GM18907 (cell line): ENCODE results near the gene ECT2.
"Not testable (repeated sequence)": the region's sequence is repeated elsewhere in the genome, so short reads cannot be mapped to it uniquely, and the experiment has no call there.

Experiments
- ATAC-seq: cut with Tn5 transposase; IDR thresholded peaks from one replicate; pipeline ENCODE4 v1.9.1; 2021; ENCODE audit warnings: mild to moderate bottlenecking, moderate library complexity; ENCODE audit not compliant: unreplicated experiment

The ECT2 gene

GRCh38 chr3:172739462-172739861 is 11.1 kb upstream of the ECT2 start:
- ATAC-seq = no peak

DNA sequence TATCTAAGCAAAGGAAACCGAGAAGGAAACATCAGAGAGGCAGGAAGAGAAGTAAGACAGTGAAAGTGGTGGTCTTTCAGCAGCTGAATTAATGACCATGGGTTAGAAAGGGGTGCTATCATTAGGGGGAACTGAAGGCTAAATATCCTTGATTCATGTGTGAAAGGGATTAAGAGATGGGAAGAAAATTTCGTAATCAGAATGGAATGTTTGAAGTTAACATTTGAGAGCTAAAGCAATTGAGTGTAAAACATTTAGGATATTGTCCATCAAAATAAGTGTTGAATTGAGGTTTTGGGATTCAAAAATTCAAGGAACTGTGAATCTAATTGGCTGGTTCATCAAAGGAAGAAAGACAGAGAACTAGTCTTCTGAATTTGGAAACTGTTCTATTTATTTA is 4.1 kb upstream of the ECT2 start:
- no peak for ATAC-seq

DNA sequence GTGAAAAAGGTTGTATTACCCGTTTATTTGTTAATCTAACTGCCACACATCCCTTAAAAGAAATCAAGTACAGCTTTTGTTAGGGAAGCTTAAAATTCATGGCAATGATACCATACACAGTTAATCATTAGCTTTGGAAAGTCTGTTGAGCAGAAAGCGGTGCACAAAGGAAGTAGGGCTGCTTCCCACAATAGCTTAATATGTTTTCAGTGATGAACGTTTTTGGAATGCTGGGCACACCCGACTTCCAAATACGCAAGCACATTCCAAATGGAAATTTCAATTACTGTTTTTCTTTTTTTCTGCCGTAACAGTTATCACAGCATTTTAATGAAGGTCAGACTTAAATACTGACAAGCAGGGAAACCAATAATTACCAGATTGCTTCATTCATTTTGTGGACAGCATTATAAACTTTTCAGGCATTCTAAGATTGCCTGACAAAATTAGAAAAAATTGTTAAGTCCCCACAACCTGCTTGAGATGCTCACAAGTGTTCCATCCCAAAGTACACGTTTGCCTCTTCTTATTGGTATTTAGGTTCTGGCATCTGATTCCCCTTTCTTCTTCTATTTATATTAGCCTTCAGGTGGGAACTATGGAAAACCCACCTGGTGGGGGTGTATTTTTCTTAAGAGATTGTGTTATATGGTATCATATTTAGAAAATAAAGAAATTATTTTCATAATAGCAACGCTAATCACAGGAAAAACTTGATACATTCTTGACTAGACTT is 1.1 kb upstream of the ECT2 start:
- no peak for ATAC-seq

DNA sequence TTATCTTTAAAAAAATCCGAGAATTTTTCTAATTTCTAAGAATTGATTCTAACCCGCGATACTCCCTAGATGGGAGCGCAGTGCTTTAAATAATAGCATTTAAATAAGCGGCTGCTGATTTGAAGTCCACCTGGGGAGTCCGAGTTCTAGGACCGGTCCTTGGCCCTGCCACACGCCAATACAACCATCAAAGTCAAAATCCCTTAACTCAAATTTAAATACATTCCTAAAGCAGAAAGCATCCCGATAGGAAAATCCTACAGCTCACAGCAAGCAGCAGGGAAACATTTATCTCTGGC is 508 bp upstream of the ECT2 start:
- no peak for ATAC-seq

DNA sequence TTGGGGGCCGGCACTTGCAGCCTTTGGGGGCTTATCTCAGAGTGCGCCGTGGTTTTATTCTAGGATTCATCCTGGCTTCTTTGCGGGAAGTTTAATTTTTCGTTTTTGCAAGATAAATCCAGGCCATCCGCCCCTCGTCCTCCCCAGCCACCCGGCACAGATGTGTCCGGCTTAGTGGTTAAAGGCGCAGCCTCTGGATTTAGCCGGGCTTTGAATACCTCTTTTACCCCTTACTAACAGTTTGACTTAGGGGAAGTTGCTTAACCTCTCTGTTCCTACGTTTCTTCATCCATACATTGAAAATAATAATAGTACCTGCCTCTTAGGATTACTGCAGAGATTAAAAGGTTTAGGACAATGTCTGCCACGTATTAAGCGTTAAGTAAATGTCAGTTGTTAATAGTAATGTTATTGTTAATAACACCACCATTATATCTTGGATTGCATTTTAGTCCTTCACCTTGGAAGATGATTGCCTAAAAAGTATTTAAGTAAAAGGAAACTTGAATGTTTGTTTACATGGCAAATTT is 714 bp downstream of the ECT2 start:
- ATAC-seq = peak; percentile 21

- no peak for ATAC-seq
Measured at GRCh38 chr3:172752651-172753050, 2.1 kb downstream of the ECT2 start.

GRCh38 chr3:172753125-172753524 is 2.6 kb downstream of the ECT2 start:
- no peak for ATAC-seq

- not testable (repeated sequence) for ATAC-seq
Measured at GRCh38 chr3:172760416-172760815, 9.9 kb downstream of the ECT2 start.

- no peak for ATAC-seq
Measured at GRCh38 chr3:172766241-172766640, 15.7 kb downstream of the ECT2 start.

GRCh38 chr3:172766718-172767405 is 16.3 kb downstream of the ECT2 start:
- no peak for ATAC-seq

- no peak for ATAC-seq
Measured at GRCh38 chr3:172770382-172770781, 19.9 kb downstream of the ECT2 start.

DNA sequence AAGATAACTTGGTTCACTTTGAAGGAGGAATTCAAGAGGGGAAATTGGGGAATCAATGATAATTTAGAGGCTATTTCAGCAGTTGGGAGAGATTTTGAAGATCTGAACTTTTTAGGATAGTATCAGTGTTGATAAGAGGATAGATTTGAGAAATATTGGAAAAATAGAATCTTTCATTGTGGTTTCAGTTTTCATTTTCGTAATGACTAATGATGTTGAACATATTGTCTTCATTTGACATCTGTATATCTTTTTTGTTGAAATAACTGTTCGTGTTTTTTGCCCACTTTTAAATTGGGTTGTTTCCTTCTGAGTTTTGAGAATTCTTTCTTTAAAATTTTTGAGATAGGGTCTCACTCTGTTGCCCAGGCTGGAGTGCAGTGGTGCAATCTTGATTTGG is 21.1 kb downstream of the ECT2 start:
- no peak for ATAC-seq

GRCh38 chr3:172776049-172776717 is 25.7 kb downstream of the ECT2 start:
- ATAC-seq = no peak

DNA sequence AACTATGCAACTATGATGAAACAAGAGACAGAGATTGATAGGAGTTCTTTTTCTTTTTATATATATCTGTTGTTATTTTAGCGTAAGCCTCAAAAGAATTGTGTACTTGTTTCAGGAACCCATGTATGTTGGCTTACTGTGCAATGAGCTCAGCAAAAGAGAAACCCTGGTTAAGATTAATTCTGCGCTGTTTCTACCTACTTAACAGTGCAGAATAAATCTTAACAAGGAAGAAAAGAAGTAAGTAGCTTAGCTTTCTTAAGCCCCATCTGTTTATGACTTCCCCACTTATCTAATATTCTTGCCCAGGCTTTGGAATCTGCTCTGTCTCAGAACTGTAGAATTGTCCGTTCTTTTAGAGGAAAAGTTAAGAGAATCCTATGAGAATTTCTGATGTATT is 27.4 kb downstream of the ECT2 start:
- ATAC-seq = no peak

- ATAC-seq = no peak
Measured at GRCh38 chr3:172782235-172782634, 31.7 kb downstream of the ECT2 start.

DNA sequence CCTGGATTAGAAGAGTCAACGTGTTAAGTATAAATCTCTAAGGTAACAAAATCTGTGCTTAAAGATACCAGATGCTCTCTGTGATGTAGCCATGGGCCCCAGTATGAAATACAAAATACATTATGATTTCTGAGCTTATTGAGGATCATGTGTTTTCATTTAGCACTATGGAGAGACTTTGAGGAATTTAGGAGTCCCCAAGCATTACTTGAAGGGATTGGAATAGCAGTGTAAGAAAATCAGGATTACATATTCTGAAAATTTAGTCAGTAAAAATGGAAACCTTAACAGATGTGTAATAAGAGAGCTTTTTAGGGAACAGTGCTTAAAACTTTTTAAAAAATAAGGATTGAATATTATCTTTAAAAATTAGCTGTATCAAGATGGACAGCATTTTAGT is 35.5 kb downstream of the ECT2 start:
- no peak for ATAC-seq

DNA sequence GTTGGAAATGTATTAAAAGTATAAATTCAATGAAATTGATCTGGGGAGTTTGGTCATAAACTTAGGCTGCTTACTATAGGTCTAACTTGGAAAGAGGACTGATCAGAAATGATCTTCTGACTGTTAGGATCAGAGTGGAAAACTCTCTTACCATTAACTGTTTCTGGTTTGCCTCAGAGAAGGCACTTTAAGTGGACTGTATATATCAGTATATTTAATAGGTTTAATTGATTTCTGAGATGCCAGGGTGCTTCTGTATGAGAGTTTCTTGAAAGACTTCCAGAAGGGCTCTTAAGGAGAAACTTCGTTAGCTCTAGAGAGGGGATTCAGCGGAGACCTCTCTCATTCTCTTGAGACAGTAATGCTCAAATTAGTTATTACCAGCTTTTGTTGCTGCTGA is 36.5 kb downstream of the ECT2 start:
- no peak for ATAC-seq

DNA sequence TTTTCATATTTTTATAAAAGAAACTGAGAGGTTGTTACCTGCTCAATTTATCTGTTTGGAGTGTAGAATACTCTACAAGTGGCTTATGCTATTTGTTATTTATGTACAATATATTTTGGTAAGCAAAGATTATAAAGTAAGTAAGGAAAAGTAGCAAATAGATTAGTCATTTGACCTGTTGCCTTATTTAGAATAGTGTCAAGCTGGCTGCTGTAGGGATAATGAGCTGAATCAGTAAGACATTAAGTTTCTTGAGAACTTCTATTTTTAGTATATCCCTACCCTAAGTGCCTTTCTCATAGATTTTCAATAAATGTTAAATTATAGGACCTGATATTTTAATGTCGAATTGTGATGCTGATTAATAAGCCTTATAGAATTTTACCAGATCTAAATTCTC is 37.2 kb downstream of the ECT2 start:
- no peak for ATAC-seq

GRCh38 chr3:172799246-172799645 is 48.7 kb downstream of the ECT2 start:
- no peak for ATAC-seq

GRCh38 chr3:172800156-172800555 is 49.6 kb downstream of the ECT2 start:
- ATAC-seq = no peak

- ATAC-seq = no peak
Measured at GRCh38 chr3:172803489-172803888, 53.0 kb downstream of the ECT2 start.

GRCh38 chr3:172804323-172804722 is 53.8 kb downstream of the ECT2 start:
- ATAC-seq = no peak
